BJ (cell line): ENCODE measurements around the gene MPPED2. TPM values are rescaled to one million over a fixed set of nuclear protein-coding genes. Genes with fewer than 3 reads are reported as not detected.

Experiments used
- CTCF ChIA-PET: fragments of 350-600 bp; formaldehyde crosslinking; extraction: SDS; loops from one replicate; lab custom pipeline; 2021; ENCODE audit warnings: antibody characterized with exemption, inconsistent platforms; lab: Yijun Ruan, JAX
- POLR2A ChIA-PET: fragments of 300-600 bp; sonication (Branson Sonifier 250); formaldehyde crosslinking; extraction: SDS; loops from one replicate; lab custom pipeline; 2021; ENCODE audit warnings: antibody characterized with exemption; lab: Charles Lee
- DNase-seq: peaks from one replicate; pipeline ENCODE4 v3.0.0-alpha.2; 2011; ENCODE audit warnings: low read depth
- H3K27me3 ChIP-seq: 2 replicates; pipeline ENCODE4 v1.6.0; 2011; ENCODE audit warnings: low read length; ENCODE audit not compliant: control insufficient read depth, insufficient read depth
- H3K36me3 ChIP-seq: 2 replicates; pipeline ENCODE4 v1.5.1; 2011; ENCODE audit warnings: low read length; ENCODE audit not compliant: control insufficient read depth, insufficient read depth
- H3K4me3 ChIP-seq: 2 replicates; pipeline ENCODE4 v1.5.1; 2011; ENCODE audit warnings: low read depth, mild to moderate bottlenecking, control low read depth, low read length
- polyA plus RNA-seq: library from polyadenylated mRNA; depleted of rRNA; stranded (reverse); fragments of >200 nt; gene quantifications from 2 replicates; pipeline ENCODE4 v1.2.3, GENCODE V29; 2011
- TF ChIP-seq, protein P1 (sequence below): IDR thresholded peaks from 2 replicates; pipeline ENCODE4 v1.5.1; 2011; ENCODE audit warnings: low read depth, mild to moderate bottlenecking, control low read depth, inconsistent platforms, low read length, moderate library complexity; ENCODE audit not compliant: insufficient read depth

MPPED2 gene
- polyA plus RNA-seq, 1 experiment = not detected

DNA sequence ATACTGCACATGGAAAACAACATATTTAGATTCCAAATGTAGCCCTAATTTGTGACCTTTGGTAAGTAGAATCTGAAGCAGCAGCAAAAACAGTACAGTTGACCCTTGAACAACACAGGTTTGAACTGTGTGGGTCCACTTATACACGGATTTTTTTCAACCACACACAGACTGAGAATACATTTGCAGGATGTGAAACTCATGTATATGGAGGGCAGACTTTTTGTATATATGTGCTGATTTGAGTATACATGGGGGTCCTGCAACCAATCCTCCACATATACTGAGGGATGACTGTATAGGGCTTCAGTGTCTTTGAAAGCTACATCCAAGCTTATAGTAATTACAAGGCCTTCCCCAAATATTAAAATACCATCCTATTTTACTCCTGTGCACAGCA lies 120.5 kb downstream of the MPPED2 start:
- CTCF ChIA-PET = no interaction called here
- no peak for DNase-seq
- TF ChIP-seq, protein P1, sequence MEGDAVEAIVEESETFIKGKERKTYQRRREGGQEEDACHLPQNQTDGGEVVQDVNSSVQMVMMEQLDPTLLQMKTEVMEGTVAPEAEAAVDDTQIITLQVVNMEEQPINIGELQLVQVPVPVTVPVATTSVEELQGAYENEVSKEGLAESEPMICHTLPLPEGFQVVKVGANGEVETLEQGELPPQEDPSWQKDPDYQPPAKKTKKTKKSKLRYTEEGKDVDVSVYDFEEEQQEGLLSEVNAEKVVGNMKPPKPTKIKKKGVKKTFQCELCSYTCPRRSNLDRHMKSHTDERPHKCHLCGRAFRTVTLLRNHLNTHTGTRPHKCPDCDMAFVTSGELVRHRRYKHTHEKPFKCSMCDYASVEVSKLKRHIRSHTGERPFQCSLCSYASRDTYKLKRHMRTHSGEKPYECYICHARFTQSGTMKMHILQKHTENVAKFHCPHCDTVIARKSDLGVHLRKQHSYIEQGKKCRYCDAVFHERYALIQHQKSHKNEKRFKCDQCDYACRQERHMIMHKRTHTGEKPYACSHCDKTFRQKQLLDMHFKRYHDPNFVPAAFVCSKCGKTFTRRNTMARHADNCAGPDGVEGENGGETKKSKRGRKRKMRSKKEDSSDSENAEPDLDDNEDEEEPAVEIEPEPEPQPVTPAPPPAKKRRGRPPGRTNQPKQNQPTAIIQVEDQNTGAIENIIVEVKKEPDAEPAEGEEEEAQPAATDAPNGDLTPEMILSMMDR = no peak
- no peaks in the 10 kb centered on the region for H3K27me3 ChIP-seq
- POLR2A ChIA-PET = no interaction called here
- H3K4me3 ChIP-seq = no peak overlapping the region
- H3K36me3 ChIP-seq = no peaks in the 10 kb centered on the region

DNA sequence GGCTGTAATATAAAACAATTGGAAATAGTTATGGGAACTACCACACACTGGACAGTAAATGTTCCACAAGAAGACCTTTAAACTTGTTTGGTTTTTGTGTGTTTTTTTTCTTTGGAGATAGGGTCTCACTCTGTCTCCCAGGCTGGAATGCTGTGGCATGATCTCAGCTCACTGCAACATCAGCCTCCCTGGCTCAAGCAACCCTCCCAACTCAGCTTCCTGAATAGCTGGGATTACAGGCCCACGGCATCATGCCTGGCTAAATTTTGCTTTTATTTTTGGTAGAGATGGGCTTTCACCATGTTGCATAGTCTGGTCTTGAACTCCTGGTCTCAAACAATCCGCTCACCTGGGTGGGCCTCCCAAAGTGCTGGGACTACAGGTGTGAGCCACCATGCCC lies 121.0 kb downstream of the MPPED2 start:
- ChIA-PET CTCF (no interaction called here), POLR2A (no interaction called here)
- Histone ChIP-seq H3K36me3 (no peaks in the 10 kb centered on the region), H3K4me3 (no peak overlapping the region), H3K27me3 (no peaks in the 10 kb centered on the region)
- TF ChIP-seq, protein P1 = no peak
- no peak for DNase-seq

DNA sequence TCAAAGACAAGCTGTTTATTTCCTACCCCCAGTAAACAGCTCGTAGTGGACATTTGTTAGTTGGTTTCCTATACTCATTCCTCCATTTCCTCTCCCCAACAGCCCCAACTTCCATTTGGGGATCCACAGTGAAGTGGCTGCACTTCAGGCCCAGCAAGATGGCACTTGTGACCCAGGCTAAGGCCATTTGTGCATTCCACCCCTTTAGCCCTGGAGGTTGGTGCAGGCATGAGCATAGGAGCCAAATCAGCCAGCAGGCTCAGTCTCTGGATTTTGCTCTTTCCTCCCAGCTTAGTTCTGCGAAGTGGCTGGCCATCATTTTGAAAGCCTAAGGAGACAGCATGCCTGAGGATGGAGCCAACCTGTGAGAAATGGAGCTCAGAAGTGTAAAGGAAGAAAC lies 122.9 kb downstream of the MPPED2 start:
- H3K27me3 ChIP-seq = no peaks in the 10 kb centered on the region
- no peak for DNase-seq
- ChIA-PET POLR2A (no interaction called here), CTCF (interaction anchor here (0.6 kb wide), 1 partner anchor 62 kb away, joined by 3 read pairs; no protein-coding TSS in a partner anchor)
- no peak overlapping the region for H3K4me3 ChIP-seq
- TF ChIP-seq, protein P1 = no peak
- H3K36me3 ChIP-seq = no peaks in the 10 kb centered on the region

DNA sequence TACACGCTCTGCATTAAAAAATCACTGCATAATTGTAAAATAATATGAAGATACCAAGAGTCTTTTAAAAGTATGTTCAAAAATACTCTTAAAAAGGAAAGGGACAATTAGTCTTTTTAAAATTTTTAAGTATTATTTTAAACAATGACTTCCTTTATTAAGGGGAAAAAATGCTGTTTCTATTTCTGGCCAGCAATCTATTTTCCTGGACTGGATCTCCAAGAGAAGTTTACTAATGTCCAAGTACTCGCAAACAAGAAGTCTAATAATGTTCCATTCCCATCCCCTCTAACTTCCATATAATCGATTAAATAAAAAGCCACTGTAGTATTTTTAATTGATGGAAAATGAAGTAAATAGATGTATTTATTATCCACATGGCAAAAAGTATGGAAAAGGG lies 123.7 kb downstream of the MPPED2 start:
- no peak for DNase-seq
- CTCF ChIA-PET = interaction anchor here (0.6 kb wide), 1 partner anchor 63 kb away, joined by 3 read pairs; no protein-coding TSS in a partner anchor
- Histone ChIP-seq H3K4me3 (no peak overlapping the region), H3K27me3 (no peaks in the 10 kb centered on the region), H3K36me3 (no peaks in the 10 kb centered on the region)
- TF ChIP-seq, protein P1 = no peak
- POLR2A ChIA-PET = no interaction called here

DNA sequence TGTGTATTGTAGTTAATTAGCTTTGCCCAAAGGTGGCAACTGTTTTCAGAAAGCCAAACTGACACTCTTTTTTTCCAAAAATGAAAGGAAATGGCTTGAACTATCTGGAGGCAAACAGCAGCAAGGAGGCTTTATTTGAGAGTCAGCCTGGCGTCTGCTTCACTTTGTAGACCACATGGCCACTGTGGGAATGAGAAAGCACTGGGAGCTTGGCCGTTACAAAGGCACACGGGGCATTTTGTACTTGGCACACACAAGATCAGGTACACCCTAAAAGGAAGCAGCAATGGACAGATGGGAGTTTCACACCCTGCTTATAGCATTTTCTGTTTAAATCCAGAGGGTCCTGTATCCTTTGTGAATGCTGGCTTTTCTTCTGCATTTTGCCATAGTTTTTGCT lies 126.3 kb downstream of the MPPED2 start:
- H3K27me3 ChIP-seq = no peaks in the 10 kb centered on the region
- ChIA-PET CTCF (no interaction called here), POLR2A (no interaction called here)
- no peaks in the 10 kb centered on the region for H3K36me3 ChIP-seq
- DNase-seq = no peak
- H3K4me3 ChIP-seq = no peak overlapping the region
- TF ChIP-seq, protein P1 = no peak
